Measurements from ENCODE around the gene GLOD4. TPM values are rescaled to one million over a fixed set of nuclear protein-coding genes. Genes with fewer than 3 reads are reported as not detected.
A peak's percentile ranks its signal among the peaks of the same experiment; 100 is the strongest.

Gene GLOD4
- total and polyA plus RNA-seq, 2 of the 4 experiments (the other 2 are of a cell fraction) = 26.3 to 36.7 TPM

GRCh38 chr17:792277-792676, 10.2 kb upstream of the GLOD4 start:
- H4K20me1 ChIP-seq (ENCODE audit: insufficient read depth, low read length) = peaks cover 15% of the 10 kb centered on the region
- no peak overlapping the region for H2AFZ ChIP-seq (replicated peaks; ENCODE audit: low read length, poor library complexity)
- H3K4me2 ChIP-seq (ENCODE audit: low read depth, low read length) = no peak overlapping the region
- H4K8ac ChIP-seq (ENCODE audit: low read depth in 2 of 2, low read length in 2 of 2) = no peak overlapping the region
- H2AK9ac ChIP-seq (replicated peaks; ENCODE audit: low read depth, low read length, poor library complexity) = peak overlapping the region; percentile 60
- no peaks in the 10 kb centered on the region for H3K9me3 ChIP-seq (ENCODE audit: control insufficient read depth, insufficient read depth, low read length)
- in situ Hi-C loops (cut with MboI; ENCODE audit: low sequenced_read_pairs) (no loop called here), dilution Hi-C loops (cut with HindIII; ENCODE audit: low sequenced_read_pairs, unreplicated experiment) (loop anchor here (25.0 kb wide), 1 partner anchor 195 kb away; the partner anchor contains the start of genes NXN and TIMM22), intact Hi-C loops (cut with micrococcal nuclease) (loop anchor here (10.0 kb wide), 1 partner anchor 113 kb away; no protein-coding TSS in a partner anchor)
- no peak overlapping the region for H3K27ac ChIP-seq (ENCODE audit: insufficient read depth, low read length)
- BruUV-seq (replicated peaks) = no TSS peak
- no peak overlapping the region for H3K18ac ChIP-seq (ENCODE audit: low read depth, low read length)
- H3K36me3 ChIP-seq (ENCODE audit: control insufficient read depth, insufficient read depth, low read length) = peaks cover 39% of the 10 kb centered on the region
- no peak overlapping the region for H4K91ac ChIP-seq (ENCODE audit: insufficient read depth, low read depth, low read length)
- WGBS, 2 experiments (ENCODE audit: extremely low coverage in 2 of 2, insufficient read length in 1 of 2) = 100% methylated on average over 1 of the region's 9 CpGs; no CpG with 5 or more reads in 1 of the 2 experiments
- H2AK5ac ChIP-seq (ENCODE audit: low read depth, low read length) = no peak overlapping the region
- TF ChIP-seq USF2 (IDR thresholded peaks at IDR 0.05; ENCODE audit: low read depth, low read length) = no peak
- peak; percentile 49 for TF ChIP-seq BHLHE40 (IDR thresholded peaks at IDR 0.05; ENCODE audit: low read depth, low read length)
- no peak overlapping the region for H3K23ac ChIP-seq (ENCODE audit: low read depth, low read length)
- no peak overlapping the region for H2BK20ac ChIP-seq (ENCODE audit: low read depth, low read length)
- no peak overlapping the region for H3K56ac ChIP-seq (ENCODE audit: extremely low read depth, insufficient read depth, low read length)
- POLR2A ChIA-PET (ENCODE audit: unreplicated experiment) = interaction anchor here (0.6 kb wide), 1 partner anchor 173 kb away, joined by 5 read pairs; no protein-coding TSS in a partner anchor
- no peak overlapping the region for H3K9ac ChIP-seq (ENCODE audit: low read depth, low read length)
- CTCF ChIA-PET = no interaction called here
- H3K14ac ChIP-seq (replicated peaks; ENCODE audit: low read depth, low read length) = no peak overlapping the region
- H3K9me1 ChIP-seq (ENCODE audit: insufficient read depth, low read length) = peaks cover 7% of the 10 kb centered on the region; the same call in 1 of the 2 replicates
- no peaks in the 10 kb centered on the region for H3K27me3 ChIP-seq (ENCODE audit: control insufficient read depth, insufficient read depth, low read length)
- H2BK120ac ChIP-seq (ENCODE audit: low read depth, low read length) = no peak overlapping the region
- peaks cover 14% of the 10 kb centered on the region; the same call in 1 of the 2 replicates for H3K4me1 ChIP-seq (ENCODE audit: control insufficient read depth, insufficient read depth, low read length)
- peaks cover 11 to 42% of the 10 kb centered on the region in 2 experiments; a peak in 3 of 4 replicates for H3K79me1 ChIP-seq (ENCODE audit: low read depth in 1 of 2, low read length in 2 of 2)
- DNase-seq = peak; percentile 56
- H2BK5ac ChIP-seq (ENCODE audit: low read depth, low read length, poor library complexity, severe bottlenecking) = no peak overlapping the region
- no peak overlapping the region for H2BK15ac ChIP-seq (ENCODE audit: low read depth, low read length)
- H3K4me3 ChIP-seq (ENCODE audit: insufficient read depth, low read depth, low read length) = no peak overlapping the region
- no peak for ATAC-seq (ENCODE audit: low read depth)
- H3K4ac ChIP-seq (ENCODE audit: low read depth, low read length) = no peak overlapping the region
- no peak overlapping the region for H4K5ac ChIP-seq (ENCODE audit: low read depth, low read length)

Data from IMR-90 (cell line).